AML-193 (cell line): Measurements from ENCODE around the gene ILKAP.

Experiments
- DNase-seq, 2 experiments: peaks; one replicate each; lab custom pipeline; 2025; lab: John Stamatoyannopoulos, UW

ILKAP gene

GRCh38 chr2:238124488-238125126 is 78.9 kb downstream of the ILKAP start:
- DNase-seq, result no peak

- no peak for DNase-seq
Observed at GRCh38 chr2:238123991-238124470, 79.5 kb downstream of the ILKAP start.

GRCh38 chr2:238123218-238123971 is 80.1 kb downstream of the ILKAP start:
- DNase-seq, result no peak

GRCh38 chr2:238122287-238123217 is 80.9 kb downstream of the ILKAP start:
- DNase-seq, result no peak

- no peak for DNase-seq
Observed at GRCh38 chr2:238121511-238122286, 81.8 kb downstream of the ILKAP start.

GRCh38 chr2:238120463-238121298 is 82.8 kb downstream of the ILKAP start:
- no peak for DNase-seq
